HG02884 (cell line): ENCODE measurements around the gene MOGAT3.
A peak's percentile ranks its signal among the peaks of the same experiment; 100 is the strongest.

ENCODE experiments used
- ATAC-seq: cut with Tn5 transposase; IDR thresholded peaks from one replicate; pipeline ENCODE4 v1.9.1; 2021; ENCODE audit warnings: mild to moderate bottlenecking, moderate library complexity; ENCODE audit not compliant: unreplicated experiment

MOGAT3 gene

DNA sequence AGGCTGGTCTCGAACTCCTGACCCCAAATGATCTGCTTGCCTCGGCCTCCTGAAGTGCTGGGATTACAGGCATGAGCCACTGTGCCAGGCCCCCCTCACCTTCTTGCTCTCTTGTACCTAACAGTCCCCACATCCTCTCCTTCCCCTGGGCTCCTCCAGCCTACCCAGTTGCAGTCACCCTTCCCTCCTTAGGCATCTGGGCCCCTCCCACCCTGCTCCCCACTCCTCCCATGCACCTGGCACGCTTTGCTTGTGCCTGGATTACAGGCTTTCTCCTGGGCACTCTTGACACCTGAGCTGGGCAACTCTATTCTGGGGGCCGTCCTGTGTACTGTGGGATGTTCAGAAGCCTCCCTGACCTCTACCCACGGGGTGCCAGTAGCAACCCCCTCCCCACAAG lies 33.8 kb upstream of the MOGAT3 start:
- no peak for ATAC-seq

DNA sequence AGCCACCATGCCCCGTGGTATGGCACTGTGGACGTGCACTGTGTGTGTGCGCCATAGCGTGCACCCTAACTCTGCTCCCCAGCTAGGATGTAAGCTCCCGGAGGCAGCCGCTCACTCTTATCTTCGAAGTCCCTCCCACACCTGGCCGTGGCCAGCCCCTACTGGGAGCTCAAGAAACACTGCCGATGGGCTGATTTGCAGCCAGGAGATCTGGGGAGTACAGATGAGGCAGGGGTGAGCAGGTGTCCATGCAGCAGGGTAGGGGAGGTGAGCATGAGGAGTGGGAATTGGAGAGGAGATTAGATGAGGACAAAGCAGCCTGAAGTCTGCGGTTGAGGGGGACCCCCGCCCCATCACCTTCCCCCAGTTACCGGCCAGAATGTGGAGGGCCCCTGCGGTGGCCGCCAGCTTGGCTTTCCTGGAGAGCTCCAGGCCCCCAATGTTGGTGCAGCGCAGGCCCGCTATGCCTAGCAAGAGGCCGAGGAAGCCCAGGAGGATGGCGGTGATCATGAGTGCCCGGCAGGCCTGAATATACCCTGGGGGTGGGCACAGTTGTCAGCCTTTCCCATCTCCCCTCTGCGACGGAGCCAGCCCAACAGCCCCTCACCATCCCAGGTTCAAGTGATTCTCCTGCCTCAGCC lies 33.2 kb upstream of the MOGAT3 start:
- no peak for ATAC-seq

DNA sequence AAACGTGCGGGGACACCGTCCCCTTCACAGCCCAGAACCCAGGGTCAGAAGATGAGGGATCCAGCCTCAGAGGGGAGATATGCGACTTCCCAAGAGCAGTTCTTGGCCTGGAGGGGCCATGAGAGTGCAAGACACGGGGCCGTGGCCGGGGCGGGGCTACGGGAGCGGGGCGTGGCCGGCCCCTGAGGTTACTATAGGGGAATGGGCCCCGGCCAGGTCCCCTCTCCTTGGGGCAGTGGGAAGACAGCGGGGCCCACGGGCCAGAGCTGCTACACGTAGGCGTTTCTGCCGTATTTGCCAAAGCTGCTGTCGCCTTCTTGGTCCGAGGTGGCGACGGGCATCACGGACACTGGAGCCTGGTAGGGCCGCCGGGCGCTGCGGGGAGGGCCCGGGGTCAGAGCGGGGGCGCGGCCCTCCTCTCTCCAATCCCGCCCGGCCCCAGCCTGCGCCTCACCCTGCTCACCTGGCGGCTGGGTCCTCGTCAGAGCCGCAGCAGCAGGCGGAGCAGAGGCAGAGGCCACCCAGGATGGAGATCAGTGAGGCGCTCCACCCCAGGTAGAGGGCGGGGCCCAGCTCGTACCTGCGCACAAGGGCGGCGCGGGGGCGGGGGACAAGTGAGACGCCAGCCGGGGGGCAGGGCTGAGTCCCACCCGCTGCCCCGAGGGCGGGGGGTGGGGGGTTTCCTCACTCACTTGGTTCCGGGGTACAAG lies 31.5 kb upstream of the MOGAT3 start:
- no peak for ATAC-seq

DNA sequence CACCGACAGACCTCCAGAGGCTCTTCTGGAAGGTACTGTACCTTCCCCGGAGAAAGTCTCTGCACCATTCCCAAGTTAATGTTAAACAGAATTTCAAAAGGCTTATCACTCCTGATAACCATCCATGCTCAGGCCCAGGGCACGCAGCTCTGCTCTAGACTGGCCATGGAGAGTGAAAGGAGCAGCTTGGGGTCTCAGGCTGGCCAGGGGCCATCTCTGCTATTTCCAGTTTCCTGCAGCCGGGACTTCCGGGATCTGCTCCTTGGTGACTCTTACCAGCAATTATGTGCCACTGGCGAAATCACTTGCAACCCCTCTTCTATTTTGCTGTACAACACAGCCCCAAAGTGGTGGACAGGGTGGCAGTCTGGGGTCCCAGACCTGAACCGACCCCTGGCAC lies 30.8 kb upstream of the MOGAT3 start:
- ATAC-seq: no peak

DNA sequence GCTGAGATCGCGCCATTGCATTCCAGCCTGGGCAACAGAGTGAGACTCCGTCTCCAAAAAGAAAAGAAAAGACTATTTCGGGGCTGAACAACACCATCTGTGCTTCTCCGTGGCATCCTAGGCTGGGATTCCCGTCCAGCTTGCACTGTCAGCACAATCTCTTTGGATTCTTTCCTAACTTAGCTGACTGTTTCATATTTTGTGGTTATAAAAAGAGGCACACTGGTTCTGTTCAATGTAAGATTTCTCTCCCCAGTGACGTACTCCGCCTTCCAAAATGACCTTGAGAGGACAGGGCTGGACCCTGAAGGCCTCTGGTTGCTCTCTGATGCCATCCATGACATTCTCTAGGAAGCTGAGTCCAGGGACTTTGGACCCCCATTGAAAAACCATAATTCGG lies 25.9 kb upstream of the MOGAT3 start:
- ATAC-seq: no peak

DNA sequence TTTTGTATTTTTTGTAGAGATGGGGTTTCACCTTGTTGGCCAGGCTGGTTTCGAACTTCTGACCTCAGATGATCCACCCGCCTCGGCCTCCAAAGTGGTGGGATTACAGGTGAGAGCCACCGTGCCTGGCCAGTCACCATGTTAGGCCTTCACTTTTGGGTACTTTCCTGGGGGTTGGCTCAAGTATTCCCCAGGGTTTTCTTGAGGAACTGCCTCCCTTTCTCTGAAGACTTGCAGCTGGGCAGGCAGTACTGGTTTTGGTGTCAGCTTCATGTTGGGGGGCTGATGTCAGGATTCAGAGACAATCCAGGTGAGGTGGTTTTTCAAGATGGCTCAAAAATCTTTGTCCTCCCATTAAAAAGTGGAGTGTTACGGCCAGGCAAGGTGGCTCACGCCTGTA lies 24.8 kb upstream of the MOGAT3 start:
- ATAC-seq: no peak

DNA sequence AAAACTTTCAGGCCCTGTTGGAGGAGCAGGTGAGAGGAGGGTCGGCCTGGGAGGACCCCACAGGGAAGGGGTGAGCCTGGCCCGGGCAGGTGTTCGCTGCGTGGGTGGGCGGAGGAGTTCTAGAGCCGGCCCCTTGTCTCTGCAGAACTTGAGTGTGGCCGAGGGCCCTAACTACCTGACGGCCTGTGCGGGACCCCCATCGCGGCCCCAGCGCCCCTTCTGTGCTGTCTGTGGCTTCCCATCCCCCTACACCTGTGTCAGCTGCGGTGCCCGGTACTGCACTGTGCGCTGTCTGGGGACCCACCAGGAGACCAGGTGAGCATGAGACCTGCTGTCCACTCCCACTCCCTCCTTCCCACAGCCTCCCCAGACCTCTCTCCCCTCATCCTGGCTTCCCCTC lies 22.7 kb upstream of the MOGAT3 start:
- no peak for ATAC-seq

DNA sequence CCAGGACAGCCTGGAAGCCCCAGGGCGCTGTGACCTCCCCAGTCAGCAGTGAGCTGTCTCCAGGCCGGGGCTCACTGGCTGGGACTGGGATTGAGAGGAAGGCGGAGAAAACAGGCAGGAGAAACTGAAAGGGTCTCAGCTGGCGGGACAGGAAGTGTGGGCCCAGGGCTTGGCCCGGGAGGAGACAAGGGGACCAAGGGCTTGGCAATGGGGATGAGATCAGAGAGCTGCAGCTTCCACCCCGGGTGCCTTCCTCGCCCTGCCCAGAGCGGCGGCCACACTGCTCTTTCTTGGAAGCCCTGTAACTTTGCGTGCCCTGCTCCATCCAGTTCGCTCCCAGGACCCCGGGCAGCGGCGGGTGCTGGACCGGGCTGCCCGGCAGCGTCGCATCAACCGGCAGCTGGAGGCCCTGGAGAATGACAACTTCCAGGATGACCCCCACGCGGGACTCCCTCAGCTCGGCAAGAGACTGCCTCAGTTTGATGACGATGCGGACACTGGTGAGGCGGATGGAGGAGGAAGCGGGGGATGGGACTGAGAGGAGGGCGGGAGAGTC lies 21.5 kb upstream of the MOGAT3 start:
- no peak for ATAC-seq

DNA sequence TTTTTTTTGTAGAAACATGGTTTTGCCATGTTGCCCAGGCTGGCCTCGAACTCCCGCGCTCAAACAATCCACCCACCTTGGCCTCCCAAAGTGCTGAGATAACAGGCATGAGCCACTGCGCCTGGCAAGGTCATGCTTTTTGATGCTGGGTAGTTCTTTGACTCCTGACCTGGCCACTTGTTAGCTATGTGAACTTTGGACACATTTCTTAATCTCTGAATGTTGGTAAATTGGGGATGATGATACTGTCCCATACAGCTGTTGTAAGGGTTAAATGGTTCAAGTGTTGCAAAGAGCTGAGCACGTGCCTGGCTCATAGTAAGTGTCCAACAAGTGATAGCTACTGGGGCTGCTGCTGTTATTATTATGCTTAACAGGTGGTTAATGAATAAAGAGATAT lies 19.5 kb upstream of the MOGAT3 start:
- ATAC-seq: no peak

DNA sequence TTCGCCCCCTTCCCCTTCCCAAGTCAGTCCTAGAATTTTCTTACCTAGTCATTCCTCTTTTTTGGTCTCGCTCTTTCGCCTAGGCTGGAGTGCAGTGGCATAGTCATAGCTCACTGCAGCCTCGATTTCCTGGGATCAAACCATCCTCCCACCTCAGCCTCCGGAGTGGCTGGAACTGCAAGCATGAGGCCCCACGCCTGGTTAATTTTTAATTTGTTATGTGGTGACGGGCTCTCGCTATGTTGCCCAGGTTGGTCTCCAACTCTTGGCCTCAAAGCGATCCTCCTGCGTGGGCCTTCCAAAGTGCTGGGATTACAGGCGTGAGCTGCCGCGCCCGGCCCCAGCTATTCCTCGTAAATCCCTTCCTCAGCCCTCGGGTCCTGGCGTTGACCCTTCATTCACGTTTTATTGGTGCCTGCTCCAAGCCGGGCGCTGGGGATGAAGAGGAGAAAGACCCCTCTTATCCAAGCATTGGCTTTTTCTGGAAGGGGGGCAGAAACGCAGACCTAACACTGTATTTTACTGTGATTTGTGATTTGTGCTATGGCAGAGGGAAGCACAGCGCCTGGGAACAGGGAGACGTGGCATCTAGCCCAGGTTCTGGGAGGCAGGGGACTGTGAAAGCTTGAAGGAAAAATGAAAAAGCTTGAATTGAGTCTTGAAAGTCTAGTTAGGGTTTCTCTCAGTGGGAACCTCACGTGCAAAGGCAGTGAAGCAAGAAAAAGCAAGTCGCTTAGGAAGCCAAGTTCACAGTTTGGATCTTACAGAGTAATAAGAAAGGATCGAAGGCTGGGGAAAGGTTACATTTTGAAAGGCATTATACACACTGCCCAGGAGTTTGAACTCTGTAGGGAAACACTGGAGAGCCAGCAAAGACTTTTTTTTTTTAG lies 17.6 kb upstream of the MOGAT3 start:
- no peak for ATAC-seq

DNA sequence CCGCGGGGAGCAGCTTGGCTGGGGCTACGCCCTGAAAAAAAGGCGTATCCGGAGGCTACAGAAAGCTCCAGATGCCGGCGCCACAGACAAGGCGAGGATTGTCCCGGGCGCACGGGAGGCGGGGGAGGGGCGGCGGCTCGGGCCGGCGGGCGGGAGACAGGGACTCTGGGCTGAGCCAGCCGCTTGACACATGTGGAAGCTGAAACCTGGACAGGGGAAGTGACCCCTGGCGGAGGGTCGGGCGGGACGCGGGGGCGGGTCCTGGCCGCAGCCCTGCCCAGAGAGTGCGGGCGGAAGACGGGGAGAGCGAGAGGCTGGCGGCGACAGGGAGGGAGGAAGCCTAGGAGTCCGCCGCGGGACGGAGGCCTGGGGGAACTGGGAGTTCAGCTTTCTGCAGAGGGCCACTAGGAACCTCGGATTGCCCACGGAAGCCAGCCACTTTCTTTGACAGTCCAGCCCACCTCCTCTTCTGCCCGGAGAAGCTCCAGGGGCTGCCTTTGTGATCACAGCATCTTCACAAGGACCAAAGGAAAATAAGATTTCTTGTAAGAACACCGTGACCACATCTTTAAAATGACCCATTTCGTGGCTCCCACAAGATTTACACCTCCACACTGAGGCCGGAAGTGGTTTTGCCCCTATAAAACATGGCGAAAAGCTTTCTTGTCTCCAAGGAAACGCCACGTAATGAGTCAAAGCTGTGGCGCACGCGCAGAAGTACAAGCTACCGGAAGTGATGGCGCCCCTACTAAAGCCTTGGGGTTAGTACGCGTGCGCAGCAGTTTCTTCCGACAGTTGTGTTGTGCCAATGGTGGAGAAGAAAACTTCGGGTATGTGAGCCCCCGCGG lies 16.8 kb upstream of the MOGAT3 start, which contains the start of the genes PLOD3 and ZNHIT1:
Gene PLOD3, minus strand, starts transcription at position 194 of the 848 bp plus-strand sequence. CDS start 307 bp downstream, outside the sequence.
Gene ZNHIT1, plus strand, starts transcription at position 778 of the 848 bp plus-strand sequence. Its CDS starts 31 bp downstream, at position 809.
- ATAC-seq: peak; percentile 68

DNA sequence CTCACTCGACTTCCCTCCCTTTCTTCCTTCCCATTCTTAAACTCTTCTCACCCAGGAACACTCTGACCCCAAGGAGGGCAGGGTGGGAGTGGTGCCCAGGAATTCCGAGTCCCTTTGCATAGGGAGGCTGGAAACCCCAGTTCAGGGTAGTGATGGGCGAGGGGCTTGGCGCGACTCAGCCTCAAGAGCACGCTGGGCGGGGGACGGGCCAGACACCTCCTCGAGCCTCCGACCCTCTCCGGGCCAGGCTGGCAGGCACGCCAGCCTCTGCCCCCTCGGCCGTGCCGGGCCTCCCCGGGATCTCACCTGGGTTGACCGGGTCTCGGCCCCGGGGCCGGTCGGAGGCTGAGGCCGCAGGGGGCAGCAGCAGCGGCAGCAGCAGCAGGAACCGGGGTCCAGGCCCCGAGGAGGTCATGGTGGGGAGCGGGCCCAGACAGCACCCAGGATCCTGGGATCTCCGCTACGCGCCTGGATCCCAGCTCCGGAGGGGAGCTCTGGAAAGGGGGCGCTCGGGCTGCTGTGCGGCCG lies 16.1 kb upstream of the MOGAT3 start:
- ATAC-seq: peak; percentile 10

DNA sequence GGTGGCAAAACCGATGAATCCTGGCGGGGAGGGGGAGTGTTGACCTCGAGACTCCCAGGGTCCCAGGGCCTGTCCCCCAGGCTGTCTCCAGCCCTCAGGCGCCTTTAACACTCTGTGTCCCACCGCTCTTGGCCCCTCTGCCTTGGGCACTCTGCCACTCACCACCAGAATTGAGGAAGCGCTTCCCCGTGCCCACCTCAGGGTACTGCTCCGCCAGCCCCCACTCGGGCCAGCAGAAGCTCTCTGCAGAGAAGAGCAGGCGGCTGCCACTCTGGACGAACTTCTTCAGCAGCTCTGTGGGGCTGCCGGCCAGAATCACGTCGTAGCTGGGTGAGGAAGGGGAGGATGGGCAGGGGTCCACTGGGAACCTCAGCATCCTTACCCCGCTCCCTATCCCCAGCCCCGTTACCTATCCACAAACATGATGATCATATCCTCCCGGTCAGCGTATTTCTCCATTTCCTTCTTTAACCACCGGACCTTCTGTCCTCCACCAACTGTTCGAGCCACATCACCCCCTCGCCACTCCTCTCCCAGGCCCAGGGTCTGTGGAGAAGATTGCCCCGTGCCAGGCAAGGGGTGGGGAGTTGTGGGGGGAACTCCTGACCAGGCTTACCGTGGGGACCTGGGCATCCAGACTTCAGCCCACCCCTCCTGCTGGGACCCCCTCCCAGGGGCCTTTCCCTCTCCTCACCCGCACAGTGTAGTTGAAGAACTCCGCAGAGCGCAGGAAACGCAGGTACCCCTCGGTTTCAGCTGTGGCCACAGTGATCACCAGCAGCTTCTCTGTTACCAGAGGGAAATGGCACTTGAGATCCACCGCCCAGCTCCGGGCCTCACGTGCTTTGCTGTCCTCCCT lies 15.4 kb upstream of the MOGAT3 start:
- ATAC-seq: no peak

DNA sequence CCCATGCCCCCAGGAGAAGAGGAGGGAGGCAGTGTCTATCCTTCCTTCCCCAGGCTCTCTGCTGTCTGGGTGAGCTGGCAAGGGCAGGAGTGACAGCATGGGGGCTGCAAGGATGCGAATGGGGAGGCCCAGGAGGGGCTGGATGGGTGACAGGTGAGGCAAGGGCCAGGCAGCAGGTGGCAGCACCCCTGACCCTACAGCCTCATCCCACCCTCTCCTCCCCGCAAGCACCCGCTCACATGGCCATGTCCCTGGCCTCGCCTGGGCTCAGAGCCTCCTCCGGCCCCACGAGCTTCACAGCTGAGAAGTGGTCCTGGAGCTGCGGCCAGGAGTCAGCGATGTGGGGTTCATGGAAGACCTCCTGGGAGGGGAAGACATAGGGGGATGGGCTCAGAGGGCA lies 11.2 kb upstream of the MOGAT3 start:
- no peak for ATAC-seq

DNA sequence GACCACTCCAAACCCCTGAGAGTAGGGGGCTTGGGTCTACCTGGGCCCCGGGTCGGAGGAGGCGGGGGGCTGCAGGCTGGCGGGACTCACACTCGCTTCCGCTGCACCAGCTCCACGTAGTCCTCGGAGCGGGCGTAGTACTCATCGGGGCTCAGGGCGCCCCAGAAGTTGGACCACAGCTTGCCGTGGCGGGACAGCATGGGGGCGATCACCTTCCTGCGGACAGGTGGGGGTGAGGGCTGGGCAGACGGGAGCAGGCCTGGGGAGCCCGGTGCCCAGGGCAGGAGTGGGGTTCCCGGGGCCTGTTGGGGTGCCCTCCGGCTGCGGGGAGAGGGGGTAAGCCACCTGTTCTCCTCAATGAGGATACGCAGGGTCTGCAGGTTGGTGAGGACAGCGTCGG lies 10.7 kb upstream of the MOGAT3 start:
- ATAC-seq: no peak

DNA sequence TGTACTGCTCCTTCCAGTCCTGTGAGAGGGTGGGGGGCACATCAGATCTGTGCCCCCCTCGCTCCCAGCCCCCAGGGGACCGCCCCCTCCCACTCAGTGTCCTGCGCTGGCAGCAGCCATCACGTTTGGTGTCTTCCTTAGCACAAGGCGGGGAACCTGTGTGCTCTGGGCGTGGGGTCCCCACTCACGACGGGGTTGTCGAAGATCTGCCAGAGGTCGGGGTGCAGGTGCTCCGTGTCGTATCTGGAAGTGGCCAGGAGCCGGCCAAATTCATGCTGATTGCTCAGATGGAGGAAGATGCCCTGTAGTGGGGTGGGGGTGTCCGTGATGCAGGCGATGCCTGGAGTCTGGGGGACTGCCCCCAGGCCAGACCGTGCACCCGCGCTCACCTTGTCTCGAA lies 9.3 kb upstream of the MOGAT3 start:
- ATAC-seq: no peak

DNA sequence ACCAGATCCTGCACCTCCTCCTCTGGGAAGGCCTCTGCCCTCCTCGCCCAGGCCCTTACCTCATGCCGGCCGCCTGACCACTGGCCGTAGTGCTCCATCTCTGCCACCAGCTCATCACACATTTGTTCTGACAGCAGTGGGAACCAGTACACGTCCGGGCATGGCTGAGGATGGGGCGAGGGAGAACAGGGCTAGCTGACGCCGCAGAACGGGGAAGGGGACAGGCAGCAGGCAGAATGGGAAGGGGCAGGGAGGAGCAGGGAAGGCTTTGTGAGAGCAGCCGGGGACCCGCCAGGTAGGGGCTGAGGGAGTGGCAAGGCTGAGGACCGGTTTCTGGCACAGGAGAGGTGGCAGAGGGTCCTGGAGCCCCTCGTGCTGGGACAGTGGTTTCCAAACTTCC lies 8.0 kb upstream of the MOGAT3 start:
- ATAC-seq: no peak

DNA sequence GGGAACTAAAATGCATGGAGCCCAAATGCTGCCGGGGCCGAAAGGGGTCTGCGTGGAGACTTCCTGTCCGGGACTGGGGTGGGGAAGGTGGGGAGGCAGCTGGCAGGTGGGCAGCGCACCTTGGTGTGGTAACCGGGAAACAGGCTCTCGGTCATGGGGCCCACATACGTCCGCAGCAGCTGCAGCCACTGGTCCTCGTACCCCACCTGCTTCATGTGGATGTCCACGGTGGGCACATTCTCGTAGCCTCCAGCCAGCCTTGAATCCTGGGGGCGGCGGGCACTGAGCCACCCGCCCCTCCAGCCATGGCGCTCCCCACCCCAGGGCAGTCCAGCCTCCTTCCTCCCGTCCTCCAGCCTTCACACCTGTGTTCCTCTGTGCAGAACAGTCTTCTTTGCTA lies 6.6 kb upstream of the MOGAT3 start:
- ATAC-seq: no peak

DNA sequence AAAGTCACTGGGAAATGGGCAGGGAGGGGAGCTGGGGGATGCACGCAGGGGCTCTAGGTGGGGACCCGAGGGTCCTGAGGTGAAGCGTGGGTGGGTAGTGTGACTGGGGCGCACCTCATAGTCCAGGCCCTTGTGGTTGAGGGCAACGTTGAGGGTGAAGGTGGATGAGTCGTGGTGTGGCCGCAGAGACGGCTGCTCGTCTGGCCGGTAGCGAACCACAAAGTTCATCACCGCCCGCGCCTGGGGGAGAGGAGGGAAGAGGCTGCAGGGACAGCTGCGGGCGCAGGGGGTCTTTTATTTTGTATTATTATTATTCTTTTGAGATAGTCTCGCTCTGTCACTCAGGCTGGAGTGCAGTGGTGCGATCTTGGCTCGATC lies 5.8 kb upstream of the MOGAT3 start:
- ATAC-seq: no peak
